Kidney epithelial cell (primary cell): ENCODE data around the gene KRTAP26-1. TPM values are rescaled to one million over a fixed set of nuclear protein-coding genes. Genes with fewer than 3 reads are reported as not detected.

Source experiments
- DNase-seq: peaks from one replicate; pipeline ENCODE4 v3.0.0-alpha.2; 2010; ENCODE audit warnings: low read depth
- H3K27me3 ChIP-seq: 2 replicates; pipeline ENCODE4 v1.6.0; 2011; ENCODE audit warnings: low read length; ENCODE audit not compliant: control insufficient read depth, insufficient read depth
- H3K36me3 ChIP-seq: 2 replicates; pipeline ENCODE4 v1.5.1; 2011; ENCODE audit warnings: low read length; ENCODE audit not compliant: control insufficient read depth, insufficient read depth
- H3K4me3 ChIP-seq: 2 replicates; pipeline ENCODE4 v1.5.1; 2011; ENCODE audit warnings: low read depth, mild to moderate bottlenecking, control low read depth, low read length
- total RNA-seq: library from RNA; depleted of rRNA; stranded (reverse); fragments of >200 nt; gene quantifications from 2 replicates; pipeline ENCODE4 v1.2.3, GENCODE V29; 2015
- TF ChIP-seq, protein P1 (sequence below): IDR thresholded peaks from 2 replicates; pipeline ENCODE4 v1.5.1; 2011; ENCODE audit warnings: mild to moderate bottlenecking, moderate library complexity, low read length, control low read depth, inconsistent platforms; ENCODE audit not compliant: insufficient read depth, poor library complexity, severe bottlenecking

KRTAP26-1 gene, protein sequence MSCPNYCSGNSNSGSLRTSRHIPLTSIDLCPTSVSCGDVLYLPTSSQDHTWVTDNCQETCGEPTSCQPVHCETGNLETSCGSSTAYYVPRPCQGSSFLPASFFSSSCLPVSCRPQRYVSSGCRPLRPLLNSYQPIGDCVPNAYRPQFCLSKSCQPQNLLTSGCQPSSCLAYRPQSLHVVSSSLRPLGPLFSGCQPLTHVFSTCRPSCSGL
- not detected in 2 replicates for total RNA-seq

DNA sequence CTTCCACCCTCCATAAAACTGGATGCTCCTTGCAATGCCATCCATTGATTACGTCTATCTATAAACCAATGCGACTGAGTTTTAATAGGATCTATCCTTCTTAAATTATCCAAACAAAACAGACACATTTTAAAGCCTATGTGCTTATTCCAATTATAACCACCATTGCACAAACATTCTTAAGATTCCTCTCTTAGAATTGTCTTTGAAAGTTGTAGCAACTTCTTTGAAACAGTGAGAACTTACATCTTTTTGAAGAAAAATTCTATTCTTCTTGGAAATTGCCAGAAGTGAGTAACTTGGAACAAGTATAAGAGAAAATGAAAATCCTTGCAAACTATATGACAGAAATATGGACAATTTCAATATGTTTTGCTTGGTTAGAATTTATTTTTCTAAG is at the start of gene KRTAP26-1:
KRTAP26-1 (minus strand) TSS at position 101 of the 400 bp plus-strand sequence. CDS start 280 bp downstream, outside the sequence.
- Histone ChIP-seq H3K36me3 (no peaks in the 10 kb centered on the region), H3K27me3 (no peaks in the 10 kb centered on the region), H3K4me3 (no peak within 1 kb of the TSS)
- TF ChIP-seq, protein P1, sequence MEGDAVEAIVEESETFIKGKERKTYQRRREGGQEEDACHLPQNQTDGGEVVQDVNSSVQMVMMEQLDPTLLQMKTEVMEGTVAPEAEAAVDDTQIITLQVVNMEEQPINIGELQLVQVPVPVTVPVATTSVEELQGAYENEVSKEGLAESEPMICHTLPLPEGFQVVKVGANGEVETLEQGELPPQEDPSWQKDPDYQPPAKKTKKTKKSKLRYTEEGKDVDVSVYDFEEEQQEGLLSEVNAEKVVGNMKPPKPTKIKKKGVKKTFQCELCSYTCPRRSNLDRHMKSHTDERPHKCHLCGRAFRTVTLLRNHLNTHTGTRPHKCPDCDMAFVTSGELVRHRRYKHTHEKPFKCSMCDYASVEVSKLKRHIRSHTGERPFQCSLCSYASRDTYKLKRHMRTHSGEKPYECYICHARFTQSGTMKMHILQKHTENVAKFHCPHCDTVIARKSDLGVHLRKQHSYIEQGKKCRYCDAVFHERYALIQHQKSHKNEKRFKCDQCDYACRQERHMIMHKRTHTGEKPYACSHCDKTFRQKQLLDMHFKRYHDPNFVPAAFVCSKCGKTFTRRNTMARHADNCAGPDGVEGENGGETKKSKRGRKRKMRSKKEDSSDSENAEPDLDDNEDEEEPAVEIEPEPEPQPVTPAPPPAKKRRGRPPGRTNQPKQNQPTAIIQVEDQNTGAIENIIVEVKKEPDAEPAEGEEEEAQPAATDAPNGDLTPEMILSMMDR: no peak
- DNase-seq: no peak

DNA sequence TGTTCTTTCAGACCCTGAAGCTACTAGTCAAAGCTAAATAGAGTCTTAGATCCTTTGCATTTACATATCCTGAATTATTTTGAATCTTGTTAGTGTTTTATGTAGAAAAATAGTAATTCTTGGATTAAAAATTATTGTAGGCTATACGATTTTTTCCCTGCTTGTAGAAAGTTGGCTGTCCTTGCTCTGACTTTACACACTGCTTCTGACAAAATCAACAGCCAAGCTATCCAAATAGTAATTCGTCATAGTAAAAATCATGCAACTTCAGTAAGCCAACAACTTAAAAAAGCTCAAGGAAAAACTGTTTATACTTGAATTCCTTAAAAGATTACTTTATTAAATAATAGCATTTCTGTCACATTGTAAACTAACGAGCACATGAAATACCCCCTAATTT is 35.8 kb upstream of the KRTAP26-1 start:
- Histone ChIP-seq H3K36me3 (no peaks in the 10 kb centered on the region), H3K4me3 (no peak overlapping the region), H3K27me3 (no peaks in the 10 kb centered on the region)
- DNase-seq: no peak
- TF ChIP-seq, protein P1: no peak

DNA sequence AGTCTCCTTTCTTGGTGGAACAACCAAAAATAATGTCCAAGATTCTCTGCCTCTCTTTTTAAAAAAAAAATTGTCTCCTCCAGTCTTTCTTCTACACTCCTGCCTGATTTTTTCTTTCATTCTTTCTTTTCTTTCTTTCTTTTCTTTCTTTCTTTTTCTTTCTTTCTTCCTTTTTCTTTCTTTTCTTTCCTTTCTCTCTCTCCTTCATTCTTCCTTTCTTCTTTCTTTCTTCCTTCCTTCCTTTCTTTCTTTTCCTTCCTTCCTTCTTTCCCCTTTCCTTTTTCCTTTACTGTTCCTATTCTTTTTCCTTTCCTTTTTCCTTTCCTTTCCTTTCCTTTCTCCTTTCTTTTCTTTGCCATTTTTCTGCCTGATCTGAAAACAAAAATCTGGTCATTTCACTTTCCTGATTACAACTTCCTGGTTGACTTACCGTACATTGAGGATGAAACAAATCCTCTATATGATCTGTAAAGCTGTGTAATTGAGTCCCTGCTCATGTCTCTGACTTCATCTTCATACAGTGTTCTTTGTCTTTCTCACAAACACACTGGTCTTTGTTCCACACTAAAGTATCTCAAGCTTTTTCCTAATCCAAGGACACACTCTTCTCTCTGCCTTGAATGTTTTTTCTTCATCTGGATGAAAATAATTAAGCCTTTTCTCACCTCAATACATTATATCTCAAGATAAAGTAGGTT is 34.3 kb upstream of the KRTAP26-1 start:
- no peaks in the 10 kb centered on the region for H3K36me3 ChIP-seq
- TF ChIP-seq, protein P1: no peak
- no peaks in the 10 kb centered on the region for H3K27me3 ChIP-seq
- H3K4me3 ChIP-seq: no peak overlapping the region
- DNase-seq: no peak

DNA sequence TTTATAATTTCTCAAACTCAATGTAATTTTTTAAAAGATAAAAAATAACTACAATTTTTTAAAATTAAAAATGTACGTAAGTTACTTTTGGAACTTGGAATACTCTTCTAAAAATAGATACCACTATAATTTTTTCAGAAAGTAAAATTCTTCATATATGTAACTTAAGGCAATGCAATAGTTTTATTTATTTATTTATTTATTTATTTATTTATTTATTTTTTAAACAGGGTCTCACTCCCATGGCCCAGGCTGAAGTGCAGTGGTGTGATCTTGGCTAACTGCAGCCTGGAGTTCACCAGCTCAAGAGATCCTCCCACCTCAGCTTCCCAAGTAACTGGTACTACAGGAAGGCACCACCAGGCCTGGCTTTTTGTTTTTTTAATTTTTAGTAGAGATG is 31.4 kb upstream of the KRTAP26-1 start:
- DNase-seq: no peak
- Histone ChIP-seq H3K36me3 (no peaks in the 10 kb centered on the region), H3K27me3 (no peaks in the 10 kb centered on the region), H3K4me3 (no peak overlapping the region)
- TF ChIP-seq, protein P1: no peak

DNA sequence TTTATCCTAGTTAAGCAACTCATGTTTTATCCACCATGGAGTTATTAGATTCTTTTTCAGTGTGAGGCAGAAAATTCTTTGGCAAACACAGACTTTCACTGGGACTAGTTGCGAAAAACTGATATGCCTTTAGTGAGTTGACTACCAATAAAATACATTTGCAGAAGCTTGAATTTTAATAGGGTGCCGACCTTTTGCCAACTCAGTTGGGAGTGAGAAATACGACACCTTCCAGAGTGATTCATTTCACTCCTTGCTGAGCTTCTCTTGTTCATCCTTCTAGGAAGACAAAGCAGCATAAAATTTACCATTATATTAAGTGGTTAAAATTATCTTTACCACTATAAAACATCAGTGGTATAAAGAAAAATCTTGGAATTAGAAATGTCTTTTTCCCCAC is 29.5 kb upstream of the KRTAP26-1 start:
- TF ChIP-seq, protein P1: no peak
- Histone ChIP-seq H3K27me3 (no peaks in the 10 kb centered on the region), H3K36me3 (no peaks in the 10 kb centered on the region), H3K4me3 (no peak overlapping the region)
- DNase-seq: no peak
